Smooth muscle cell (in vitro differentiated cells): Measurements from ENCODE around the gene TEK. TPM values are rescaled to one million over a fixed set of nuclear protein-coding genes. Genes with fewer than 3 reads are reported as not detected.

Source experiments
- DNase-seq: peaks from one replicate; lab custom pipeline; 2025; ENCODE audit not compliant: unreplicated experiment; lab: John Stamatoyannopoulos, UW
- H2AFZ ChIP-seq: fragments of 200-600 bp; sonication (generic); 2 replicates; pipeline ENCODE4 v1.6.0; 2016; ENCODE audit warnings: antibody characterized with exemption, low read depth, mild to moderate bottlenecking
- H3F3A ChIP-seq: fragments of 200-600 bp; sonication (generic); 2 replicates; pipeline ENCODE4 v1.6.0; 2017; ENCODE audit warnings: antibody characterized with exemption, low read depth
- H3K27ac ChIP-seq: fragments of 200-600 bp; sonication (generic); 2 replicates; pipeline ENCODE4 v1.5.1; 2016; ENCODE audit warnings: low read depth, mild to moderate bottlenecking
- H3K27me3 ChIP-seq: fragments of 200-600 bp; sonication (generic); 2 replicates; pipeline ENCODE4 v1.6.1; 2016; ENCODE audit warnings: low read depth, mild to moderate bottlenecking
- H3K36me3 ChIP-seq: fragments of 200-600 bp; sonication (generic); 2 replicates; pipeline ENCODE4 v1.5.1; 2016; ENCODE audit warnings: low read depth
- H3K4me1 ChIP-seq: fragments of 200-600 bp; sonication (generic); 2 replicates; pipeline ENCODE4 v1.5.1; 2016; ENCODE audit warnings: low read depth
- H3K4me2 ChIP-seq: fragments of 200-600 bp; sonication (generic); 2 replicates; pipeline ENCODE4 v1.6.0; 2016; ENCODE audit warnings: mild to moderate bottlenecking
- H3K4me3 ChIP-seq: fragments of 200-600 bp; sonication (generic); 2 replicates; pipeline ENCODE4 v1.5.1; 2016; ENCODE audit warnings: mild to moderate bottlenecking
- H3K79me2 ChIP-seq: fragments of 200-600 bp; sonication (generic); 2 replicates; pipeline ENCODE4 v1.6.0; 2016; ENCODE audit warnings: low read depth, mild to moderate bottlenecking
- H3K9ac ChIP-seq: fragments of 200-600 bp; sonication (generic); 2 replicates; pipeline ENCODE4 v1.6.0; 2016; ENCODE audit warnings: low read depth
- H3K9me3 ChIP-seq: fragments of 200-600 bp; sonication (generic); replicated peaks from 2 replicates; pipeline ENCODE4 v1.5.1; 2016; ENCODE audit warnings: low read depth
- H4K20me1 ChIP-seq: fragments of 200-600 bp; sonication (generic); 2 replicates; pipeline ENCODE4 v1.6.0; 2016; ENCODE audit warnings: low read depth
- CTCF ChIP-seq: fragments of 200-600 bp; sonication (generic); IDR thresholded peaks from 2 replicates; pipeline ENCODE4 v1.5.1; 2017; ENCODE audit warnings: borderline replicate concordance, mild to moderate bottlenecking, antibody characterized with exemption; ENCODE audit not compliant: insufficient read depth, poor library complexity, severe bottlenecking
- WGBS: methylation state at CpG from one replicate; pipeline ENCODE4 v1.1.7; 2016; ENCODE audit warnings: low lambda C conversion rate; 5-methylcytosine and 5-hydroxymethylcytosine counted together
- polyA plus RNA-seq: library from polyadenylated mRNA; unstranded; fragments of >200 nt; fragmentation: Nextera tagmentation; extraction: Ambion mirVana; gene quantifications from 2 replicates; pipeline ENCODE4 v1.2.1, GENCODE V29; 2016
- total RNA-seq: library from RNA; depleted of rRNA; stranded (reverse); fragments of >200 nt; gene quantifications from 2 replicates; pipeline ENCODE4 v1.2.3, GENCODE V29; 2014

TEK gene
- total and polyA plus RNA-seq, 2 experiments from 2014 or later: 36.0 to 58.9 TPM

DNA sequence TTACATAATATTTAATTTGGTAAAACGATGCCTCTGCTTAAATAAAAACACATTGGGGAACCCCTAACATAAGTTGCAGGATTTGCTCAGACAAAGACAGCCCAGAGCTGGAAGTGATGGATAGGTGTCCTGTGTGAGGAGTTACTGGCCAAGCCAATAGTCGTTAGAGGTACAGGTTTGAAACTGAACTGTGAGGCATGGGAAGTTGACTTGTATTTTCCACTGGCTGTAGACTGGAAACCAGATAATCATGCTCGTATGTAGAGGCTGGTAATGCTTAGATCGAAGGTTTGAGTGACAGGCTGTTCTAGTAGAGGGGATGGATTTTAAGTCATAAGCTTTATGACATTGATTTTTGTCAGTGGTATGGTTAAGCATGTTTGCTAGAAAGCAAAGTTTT, 24.8 kb downstream of the TEK start:
- Histone ChIP-seq H3K79me2 (peaks cover 87% of the 10 kb centered on the region), H3K4me3 (no peak overlapping the region), H3K9ac (no peak overlapping the region), H3K4me2 (no peak overlapping the region), H4K20me1 (no peaks in the 10 kb centered on the region), H3F3A (no peaks in the 10 kb centered on the region), H2AFZ (no peak overlapping the region), H3K4me1 (no peaks in the 10 kb centered on the region), H3K27ac (no peak overlapping the region), H3K27me3 (no peaks in the 10 kb centered on the region), H3K36me3 (no peaks in the 10 kb centered on the region), H3K9me3 (no peaks in the 10 kb centered on the region)
- no peak for TF ChIP-seq CTCF
- WGBS: 66% methylated on average over 4 of the region's 4 CpGs
- DNase-seq: no peak

DNA sequence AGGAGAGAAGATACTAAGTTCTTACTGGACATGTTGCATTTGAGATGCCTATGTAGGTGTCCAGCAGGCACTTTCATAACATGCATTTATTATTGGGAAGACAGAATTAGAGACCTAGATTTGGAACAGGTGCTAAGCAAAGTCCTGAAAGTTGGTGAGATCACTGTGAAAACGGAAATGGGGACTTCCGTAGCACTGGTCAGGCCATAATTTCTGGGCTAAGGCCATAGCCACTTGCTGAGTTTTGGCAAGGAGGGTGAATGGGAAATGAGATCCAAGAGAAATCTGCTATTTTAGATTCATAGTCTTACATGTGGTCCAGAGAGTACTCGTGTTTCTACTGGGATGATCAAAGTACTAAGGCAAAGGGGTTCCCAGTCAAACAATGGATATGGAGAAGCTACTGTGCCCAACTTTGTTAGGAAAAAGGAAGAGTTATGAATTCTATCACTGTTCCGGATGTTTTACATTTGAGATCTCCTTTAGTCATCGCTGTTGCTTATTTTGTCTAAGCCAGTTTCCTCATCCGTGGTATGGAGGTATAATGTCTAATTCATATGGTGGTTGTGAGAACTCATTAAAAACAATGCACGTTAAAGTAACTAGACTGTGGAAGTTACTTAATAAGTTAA, 33.4 kb downstream of the TEK start:
- H3K27me3 ChIP-seq: no peaks in the 10 kb centered on the region
- H3K9me3 ChIP-seq: no peaks in the 10 kb centered on the region
- H4K20me1 ChIP-seq: no peaks in the 10 kb centered on the region
- no peak overlapping the region for H2AFZ ChIP-seq
- peaks cover 6% of the 10 kb centered on the region for H3K4me1 ChIP-seq
- H3F3A ChIP-seq: peaks cover 4% of the 10 kb centered on the region
- 78% methylated on average over 7 of the region's 7 CpGs for WGBS
- TF ChIP-seq CTCF: no peak
- H3K36me3 ChIP-seq: no peaks in the 10 kb centered on the region
- H3K79me2 ChIP-seq: peaks cover 65% of the 10 kb centered on the region
- H3K4me2 ChIP-seq: no peak overlapping the region
- no peak for DNase-seq
- peak overlapping the region; percentile 86 for H3K27ac ChIP-seq
- no peak overlapping the region for H3K4me3 ChIP-seq
- H3K9ac ChIP-seq: no peak overlapping the region

GRCh38 chr9:27145143-27145542, 36.1 kb downstream of the TEK start:
- Histone ChIP-seq H3K4me3 (no peak overlapping the region), H3F3A (peaks cover 4% of the 10 kb centered on the region), H3K36me3 (no peaks in the 10 kb centered on the region), H3K4me1 (peaks cover 6% of the 10 kb centered on the region), H3K27me3 (no peaks in the 10 kb centered on the region), H3K27ac (peak overlapping the region; percentile 86), H3K9me3 (no peaks in the 10 kb centered on the region), H3K4me2 (peak overlapping the region; percentile 56), H2AFZ (peak overlapping the region; percentile 16), H3K9ac (peak overlapping the region; percentile 34), H4K20me1 (no peaks in the 10 kb centered on the region), H3K79me2 (peaks cover 69% of the 10 kb centered on the region)
- DNase-seq: no peak
- no peak for TF ChIP-seq CTCF
- 26% methylated on average over 3 of the region's 3 CpGs for WGBS

DNA sequence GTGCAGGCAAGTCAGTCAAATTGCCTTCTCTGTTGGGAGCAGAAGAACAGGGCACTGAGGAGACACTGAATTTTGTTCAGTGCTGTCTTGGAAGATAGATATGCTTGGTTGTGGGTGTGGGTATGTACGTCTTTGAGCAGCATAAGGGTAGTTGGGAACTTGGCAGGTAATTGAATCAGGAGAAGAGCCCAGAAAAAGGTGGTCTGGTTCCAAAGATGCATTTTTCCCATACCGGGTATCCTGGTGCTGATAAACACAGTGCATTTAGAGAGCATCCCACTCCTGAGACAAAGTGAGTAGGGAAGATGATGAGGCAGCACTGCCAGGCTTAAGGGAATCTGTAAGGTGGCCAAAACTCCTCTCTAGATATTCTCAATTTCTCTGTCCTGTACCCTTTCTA, 40.6 kb downstream of the TEK start:
- Histone ChIP-seq H3K4me2 (peak overlapping the region; percentile 18), H3K9ac (no peak overlapping the region), H3K4me1 (peaks cover 24% of the 10 kb centered on the region), H3K27me3 (no peaks in the 10 kb centered on the region), H3F3A (peaks cover 18% of the 10 kb centered on the region), H4K20me1 (no peaks in the 10 kb centered on the region), H3K9me3 (no peaks in the 10 kb centered on the region), H3K27ac (peak overlapping the region; percentile 76), H3K79me2 (peaks cover 51% of the 10 kb centered on the region), H2AFZ (no peak overlapping the region), H3K4me3 (no peak overlapping the region), H3K36me3 (no peaks in the 10 kb centered on the region)
- no peak for TF ChIP-seq CTCF
- WGBS: 78% methylated on average over 2 of the region's 2 CpGs
- no peak for DNase-seq
